ENCODE data around the gene SSTR3. TPM values are rescaled to one million over a fixed set of nuclear protein-coding genes. Genes with fewer than 3 reads are reported as not detected.
A peak's percentile ranks its signal among the peaks of the same experiment; 100 is the strongest.

SSTR3 gene
- total RNA-seq, 1 donor from 2014 or later, result not detected

DNA sequence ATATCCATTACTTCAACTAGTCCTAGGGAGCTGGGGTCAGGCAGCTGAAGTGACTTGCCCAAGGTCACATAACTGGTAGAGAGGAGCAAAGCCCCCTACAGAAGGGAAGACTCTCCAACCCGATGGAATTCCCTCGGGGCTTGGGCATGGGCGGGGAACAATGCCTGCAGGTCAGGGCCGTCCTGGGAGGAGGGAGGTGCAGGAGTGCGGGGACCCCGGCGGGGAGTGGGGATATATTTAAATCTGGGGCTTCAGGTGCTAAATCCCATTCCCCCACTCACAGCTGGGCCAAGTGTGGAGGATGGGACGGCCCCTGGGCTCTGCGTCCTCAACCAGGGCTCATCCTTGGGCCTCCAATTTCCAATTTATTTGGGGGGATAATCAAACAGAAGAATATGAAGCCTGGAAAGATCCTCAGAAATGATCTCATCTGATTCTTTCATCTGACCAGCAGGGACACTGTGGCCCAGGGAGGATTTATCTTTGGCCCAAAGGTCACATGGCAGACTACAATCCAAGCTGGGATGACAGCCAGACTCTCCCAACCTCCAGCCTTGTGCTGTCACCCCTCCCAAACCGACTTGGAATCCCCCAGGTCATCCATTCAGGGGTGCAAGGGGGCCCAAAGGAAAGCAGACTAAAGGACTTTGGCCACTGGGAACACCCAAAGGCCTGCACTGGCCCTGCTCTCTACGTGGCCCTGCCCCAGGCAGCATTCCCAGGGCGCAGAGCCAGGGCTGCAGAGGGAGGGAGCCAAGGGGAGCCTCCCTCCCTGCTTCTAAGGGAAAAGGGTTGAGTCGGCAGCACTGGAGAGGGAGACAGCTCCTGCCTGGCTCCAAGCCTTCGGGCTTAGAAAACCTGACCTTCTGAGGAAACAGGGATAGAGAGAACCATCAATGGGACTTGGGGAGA is 15.5 kb downstream of the SSTR3 start:
- peak; percentile 51 for DNase-seq

DNA sequence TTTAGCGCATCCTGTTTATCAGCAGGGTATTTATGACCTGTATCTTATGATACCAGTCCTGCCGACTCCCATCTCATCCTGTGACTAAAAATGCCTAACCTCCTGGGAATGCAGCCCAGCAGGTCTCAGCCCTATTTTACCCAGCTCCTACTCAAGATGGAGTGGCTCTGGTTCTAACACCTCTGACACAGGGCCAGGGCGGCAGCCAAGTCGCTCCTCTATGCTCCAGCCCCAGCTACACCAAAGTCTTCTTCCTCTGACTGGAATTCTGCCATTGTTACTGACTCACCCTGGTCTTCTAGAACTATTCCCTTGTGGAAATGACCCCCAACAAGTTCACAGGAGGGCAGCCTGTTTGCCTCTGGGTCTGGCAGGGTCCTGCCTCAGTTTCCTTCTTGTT is 16.4 kb downstream of the SSTR3 start:
- no peak for DNase-seq

DNA sequence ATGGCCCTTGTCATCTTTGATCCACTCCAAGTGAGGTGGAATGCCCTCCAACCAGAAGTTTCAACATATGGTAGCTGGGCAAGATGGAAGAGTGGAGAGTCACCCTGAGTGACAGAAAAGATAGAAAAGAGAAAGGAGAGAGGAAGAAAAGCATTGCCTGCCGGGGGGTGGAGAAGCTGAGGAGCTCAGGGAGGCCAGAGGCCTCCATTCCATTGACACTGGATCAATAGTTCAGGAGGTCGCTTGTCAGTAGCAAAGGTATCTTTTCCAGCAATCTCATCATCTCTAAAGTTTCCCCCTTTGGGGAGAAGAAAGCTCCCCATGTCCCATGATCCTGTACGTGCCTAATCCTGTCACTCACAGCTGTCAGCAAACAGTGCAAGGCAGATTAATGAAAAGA is 17.5 kb downstream of the SSTR3 start:
- no peak for DNase-seq

DNA sequence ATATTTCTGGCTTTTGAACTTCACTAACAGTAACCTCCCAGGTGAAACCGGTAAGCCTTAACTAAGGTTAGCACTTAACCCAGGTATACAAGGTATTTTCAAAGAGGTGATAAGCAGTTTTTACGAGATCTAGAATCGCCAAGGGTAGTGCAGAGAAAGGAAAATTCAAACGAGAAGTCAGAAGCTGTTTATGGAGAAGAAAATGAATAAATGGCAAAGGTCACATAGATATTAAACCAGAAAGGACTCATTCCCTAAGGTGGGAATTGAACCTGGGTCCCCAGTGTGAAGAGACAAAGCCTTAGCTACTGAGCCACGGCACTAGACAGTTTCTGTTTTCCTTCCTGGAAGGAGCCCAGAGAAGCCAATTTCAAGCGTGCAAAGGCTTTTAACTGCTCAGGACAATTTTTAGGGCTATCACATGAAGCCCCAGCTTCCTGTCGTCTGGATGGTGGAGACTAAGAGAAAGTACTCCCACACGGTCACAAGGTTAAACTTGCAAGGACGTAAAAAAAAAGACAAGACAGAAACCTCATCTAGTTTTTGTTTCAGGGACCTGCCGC is 18.6 kb downstream of the SSTR3 start:
- DNase-seq, result no peak

DNA sequence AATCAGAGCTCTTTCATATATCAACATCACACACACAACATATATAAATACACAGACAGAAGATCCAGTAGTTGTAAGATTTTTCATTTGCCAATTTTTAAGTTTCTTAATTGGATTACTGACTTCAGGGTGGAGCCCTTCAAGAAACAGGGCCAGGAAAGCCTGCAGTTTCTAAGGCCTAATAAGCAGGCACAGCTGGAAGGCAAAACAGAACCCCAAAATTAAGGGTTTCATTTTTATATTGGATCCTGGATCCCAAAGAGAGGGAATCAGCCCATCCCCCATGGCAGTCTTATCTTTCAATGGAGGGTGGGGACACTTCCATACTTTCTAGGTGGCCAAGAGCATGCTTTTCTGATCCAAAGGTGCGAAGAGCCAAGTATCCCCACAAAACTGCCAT is 19.5 kb downstream of the SSTR3 start:
- DNase-seq, result no peak

DNA sequence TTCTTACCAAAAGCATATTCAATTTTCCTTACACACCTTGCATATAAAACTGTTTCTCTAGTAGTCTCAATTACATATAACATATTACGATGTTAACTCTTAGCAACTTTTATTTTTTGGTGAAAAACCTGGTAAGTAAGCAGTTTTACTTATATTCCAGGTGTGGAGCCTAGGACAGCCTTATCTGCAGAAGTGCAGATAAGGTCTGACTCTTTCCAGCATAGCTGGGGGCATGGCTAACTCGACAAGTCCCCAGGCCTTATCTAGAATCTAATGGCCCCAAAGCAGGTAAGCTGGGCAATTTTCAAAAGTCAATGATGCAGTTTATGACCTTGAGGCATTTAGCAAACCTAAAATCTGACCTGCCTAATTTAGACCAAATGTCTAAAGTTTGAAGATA is 20.1 kb downstream of the SSTR3 start:
- no peak for DNase-seq

DNA sequence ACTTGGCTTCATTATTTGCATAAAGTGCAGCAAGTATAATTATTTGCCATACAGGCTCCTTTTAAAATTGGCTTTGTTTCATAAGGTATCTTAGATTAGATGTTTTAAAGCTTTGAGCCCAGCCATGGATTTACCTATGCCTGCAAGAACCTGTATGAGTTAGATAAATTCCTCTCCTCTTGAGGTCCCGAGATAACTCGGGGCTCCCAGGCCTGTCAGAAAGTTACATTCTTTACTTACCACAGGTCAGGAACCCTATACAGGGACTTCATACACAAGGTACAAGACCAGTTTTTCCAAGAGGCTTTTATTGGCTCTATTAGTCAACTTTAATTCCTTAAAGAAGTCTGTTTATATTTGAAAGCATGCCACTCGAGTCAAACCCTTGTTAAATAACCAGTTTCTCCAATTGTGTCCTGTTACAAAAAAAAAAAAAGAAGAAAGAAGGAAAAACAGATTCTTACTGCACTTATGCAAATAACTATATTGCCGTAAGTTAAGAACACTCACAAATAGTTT is 22.0 kb downstream of the SSTR3 start:
- DNase-seq, result no peak

DNA sequence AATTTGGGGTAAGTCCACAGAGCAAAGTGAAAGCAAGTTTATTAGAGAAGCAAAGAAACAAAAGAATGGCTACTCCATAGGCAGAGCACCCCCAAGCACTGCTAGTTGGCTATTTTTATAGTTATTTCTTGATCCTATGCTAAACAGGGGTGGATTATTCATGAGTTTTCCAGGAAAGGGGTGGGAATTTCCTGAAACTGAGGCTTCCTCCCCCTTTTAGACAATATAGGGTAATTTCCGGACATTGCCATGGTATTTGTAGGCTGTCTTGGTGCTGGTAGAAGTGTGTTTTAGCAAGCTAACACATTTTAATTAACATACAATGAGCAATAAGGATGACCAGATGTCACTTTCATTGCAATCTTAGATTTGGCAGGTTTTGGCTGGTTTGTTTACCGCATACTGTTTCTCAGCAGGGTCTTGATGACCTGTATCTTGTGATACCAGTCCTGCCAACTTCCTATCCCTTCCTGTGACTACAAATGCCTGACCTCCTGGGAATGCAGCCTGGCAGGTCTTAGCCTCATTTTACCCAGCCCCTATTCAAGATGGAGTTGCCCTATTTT is 23.3 kb downstream of the SSTR3 start:
- peak; percentile 68 for DNase-seq

DNA sequence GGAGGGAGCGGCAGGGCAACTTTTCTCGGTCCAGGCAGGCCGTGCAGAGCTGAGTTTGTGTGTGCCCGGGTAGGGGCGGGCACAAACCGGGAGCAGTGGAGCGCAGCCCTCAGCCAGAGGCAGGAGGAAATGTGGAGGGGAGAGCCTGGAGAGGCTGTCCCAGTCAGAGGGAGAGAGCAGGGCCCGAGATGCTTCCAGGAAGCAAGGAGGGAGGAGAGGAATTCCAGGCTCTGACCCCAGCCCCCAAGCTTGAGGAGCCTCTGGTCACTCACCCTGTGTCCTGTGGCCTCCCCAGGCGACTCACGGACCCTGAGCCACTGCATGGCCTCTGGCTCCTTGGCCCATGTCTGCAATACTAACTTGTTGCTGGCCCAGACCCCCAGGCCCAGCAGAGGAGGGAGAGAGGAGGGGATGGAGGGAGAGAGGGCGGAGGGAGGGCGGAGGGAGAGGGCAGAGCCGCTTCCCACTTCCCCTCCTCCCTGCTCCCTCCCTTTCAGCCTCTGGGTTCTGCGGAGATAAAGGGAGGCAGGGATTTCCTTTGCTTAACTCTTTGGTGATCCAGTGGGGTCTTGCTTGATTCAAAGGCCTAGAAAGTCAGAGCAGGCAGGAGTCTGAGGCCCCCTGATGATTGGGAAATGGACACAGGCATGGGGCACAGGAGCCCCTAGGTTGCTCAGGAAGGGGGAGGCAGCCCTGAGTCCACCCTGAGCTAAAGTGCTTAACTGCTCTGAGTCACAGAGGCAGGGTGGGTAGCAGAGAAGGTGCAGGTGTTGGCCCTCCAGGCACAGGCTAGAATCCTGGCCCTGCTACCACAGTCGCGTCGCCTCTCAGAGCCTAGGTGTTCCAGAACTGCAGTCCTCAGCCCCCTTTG is 24.2 kb downstream of the SSTR3 start, which contains the start of gene C1QTNF6:
Gene C1QTNF6 (minus strand): TSS at position 357 of the 871 bp plus-strand sequence. CDS start 34 bp downstream, at position 323.
- peak; percentile 76 for DNase-seq

DNA sequence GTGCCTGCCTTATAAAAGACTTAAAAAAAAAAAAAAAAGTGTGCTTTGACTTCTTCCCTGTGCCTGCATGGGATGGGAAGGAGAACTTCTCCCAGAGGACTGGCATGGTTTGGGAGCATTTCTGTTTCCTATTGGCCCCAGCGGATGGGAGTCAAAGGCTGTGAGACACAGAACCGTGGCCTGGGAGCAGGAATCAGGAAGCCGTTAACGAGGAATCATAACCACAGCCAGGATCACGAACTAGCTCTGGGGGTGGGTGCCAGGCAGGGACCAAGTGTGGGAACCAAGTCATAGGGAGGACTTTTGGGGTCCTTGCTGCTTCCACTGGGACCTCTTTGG is 24.8 kb downstream of the SSTR3 start:
- peak; percentile 67 for DNase-seq

DNA sequence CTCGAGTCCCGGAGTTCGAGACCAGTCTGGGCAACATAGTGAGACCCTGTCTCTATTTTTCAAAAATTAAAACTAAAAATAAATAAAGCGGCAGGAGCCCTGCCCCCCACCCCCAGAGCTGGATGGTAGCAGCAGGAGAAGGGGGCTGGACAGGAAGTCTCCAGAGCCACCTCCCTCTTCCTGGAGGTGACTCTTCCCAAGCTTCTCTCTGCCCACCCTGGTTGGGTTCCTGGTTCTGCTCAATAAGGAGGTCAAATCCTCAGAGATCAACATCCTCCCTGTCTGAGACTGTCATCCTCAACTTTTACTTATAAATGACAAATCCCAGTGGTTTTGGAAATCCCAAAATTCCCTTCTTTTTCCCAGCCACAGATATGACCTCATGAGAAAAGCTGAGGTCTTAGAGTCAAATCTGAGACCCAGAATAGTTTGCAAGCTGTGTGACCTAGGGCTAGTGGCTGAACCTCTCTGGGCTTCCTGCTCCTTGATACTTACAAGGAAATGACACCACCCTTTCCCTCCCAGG is 25.2 kb downstream of the SSTR3 start:
- no peak for DNase-seq

DNA sequence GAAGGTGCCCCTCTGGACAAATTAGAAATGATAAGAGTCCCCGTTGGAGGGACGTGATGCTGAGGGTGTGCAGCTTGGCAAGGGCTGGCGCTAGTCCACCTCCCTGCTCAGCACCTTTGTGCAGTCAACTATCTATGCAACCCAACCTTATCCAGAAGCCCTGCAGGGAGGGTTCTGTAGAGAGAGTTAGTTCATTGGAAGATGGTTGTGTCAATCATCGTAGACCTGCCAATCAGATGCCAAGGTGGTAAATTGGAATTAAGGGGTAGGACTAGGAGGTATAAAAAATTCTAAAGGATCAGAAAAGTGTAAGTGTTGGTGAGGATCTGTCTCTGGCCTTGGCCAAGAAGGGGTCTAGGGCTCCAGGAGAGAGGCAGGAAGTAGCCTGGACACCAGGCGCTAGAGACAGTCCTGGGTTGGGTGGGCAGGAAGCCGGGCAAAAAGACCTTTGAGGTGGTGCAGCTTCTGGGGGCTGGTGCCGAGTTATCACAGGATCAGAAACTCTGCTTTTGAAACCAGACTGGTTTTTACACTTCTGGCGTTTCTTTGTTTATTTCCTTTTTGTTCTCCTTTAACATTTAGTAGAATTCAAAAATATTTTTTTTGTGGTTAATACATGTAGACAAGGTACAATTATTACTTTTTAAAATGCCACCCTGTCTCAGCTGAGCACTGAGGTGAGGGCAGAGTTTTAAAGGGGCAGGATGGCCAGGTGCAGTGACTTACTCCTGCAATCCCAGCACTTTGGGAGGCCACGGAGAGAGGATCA is 25.9 kb downstream of the SSTR3 start:
- no peak for DNase-seq

DNA sequence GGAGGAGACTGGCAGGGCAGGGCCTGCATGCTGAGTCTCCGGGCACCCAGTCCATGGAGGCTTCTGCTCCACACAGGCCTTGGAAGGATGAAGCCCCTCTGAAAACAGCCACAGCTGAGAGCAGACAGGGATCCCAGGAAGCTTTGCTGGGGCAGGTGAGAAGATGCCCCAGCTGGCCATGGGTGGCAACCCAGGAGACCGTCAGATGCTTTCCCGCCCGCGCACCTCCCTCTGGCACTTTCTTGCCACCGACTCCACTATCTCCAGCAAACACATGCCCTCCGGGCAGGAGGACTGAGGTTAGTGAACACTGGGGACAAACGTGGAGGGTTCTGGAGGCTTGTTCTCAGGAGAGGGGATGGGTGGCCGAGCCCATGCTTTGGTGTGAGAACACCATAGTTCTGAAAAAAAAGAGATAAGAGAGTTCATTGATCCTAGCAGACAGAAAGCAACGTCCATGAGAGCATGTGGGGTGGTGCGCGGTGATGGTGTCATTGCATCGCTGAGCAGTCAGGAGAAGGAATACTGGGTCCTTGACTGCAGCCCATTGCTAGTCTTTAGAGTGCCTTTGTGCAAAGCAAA is 26.5 kb downstream of the SSTR3 start:
- no peak for DNase-seq

DNA sequence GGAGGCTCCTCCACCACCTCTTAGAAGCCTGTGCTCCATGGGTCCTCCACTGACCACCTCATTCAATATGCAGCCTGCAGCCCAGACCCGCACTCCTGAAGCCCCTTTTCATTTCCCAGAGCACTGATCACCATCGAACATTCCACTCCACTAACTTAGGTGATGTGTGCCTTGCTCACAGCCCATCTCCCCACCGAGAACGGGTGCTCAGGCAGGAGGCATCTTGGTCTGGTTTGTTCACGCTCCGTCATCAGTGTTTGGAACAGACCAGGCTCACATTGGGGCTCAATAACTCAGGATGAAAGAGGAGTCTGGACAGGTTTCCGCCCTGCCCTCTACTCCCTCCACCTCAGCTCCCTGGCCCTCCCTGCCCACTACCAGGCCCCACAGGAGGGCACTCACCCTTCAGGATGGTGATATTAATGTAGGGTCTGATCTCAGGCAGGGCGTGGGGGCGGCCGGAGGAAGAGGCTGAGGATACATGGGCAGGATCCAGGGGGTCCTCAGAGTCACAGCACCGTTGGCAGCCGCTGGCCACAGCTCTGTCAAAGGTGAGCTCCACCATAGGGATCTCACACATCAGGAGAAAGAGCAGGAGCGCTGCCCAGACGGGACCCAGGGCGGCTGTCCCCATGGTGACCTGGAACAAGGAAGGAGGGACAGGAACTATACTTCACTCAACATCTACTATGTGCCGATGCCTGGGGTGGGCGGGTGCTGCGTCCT is 27.3 kb downstream of the SSTR3 start:
- DNase-seq, result no peak

DNA sequence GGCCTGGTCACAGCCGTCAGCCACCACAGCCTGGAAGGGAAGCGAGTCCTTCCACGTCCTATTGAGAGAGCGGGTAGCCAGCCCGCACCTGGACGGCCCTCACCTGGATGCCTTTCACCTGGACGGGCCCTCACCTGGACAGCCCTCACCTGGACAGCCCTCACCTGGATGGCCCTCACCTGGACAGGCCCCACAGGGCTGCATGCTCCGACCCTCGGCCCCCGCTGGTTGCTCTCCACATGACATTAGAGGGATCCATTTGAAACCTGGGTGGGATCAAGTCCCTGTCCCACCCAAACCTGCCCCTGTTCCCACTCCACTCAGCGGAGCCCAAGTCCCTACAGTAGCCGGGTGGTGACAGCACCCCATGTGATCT is 27.9 kb downstream of the SSTR3 start:
- no peak for DNase-seq

DNA sequence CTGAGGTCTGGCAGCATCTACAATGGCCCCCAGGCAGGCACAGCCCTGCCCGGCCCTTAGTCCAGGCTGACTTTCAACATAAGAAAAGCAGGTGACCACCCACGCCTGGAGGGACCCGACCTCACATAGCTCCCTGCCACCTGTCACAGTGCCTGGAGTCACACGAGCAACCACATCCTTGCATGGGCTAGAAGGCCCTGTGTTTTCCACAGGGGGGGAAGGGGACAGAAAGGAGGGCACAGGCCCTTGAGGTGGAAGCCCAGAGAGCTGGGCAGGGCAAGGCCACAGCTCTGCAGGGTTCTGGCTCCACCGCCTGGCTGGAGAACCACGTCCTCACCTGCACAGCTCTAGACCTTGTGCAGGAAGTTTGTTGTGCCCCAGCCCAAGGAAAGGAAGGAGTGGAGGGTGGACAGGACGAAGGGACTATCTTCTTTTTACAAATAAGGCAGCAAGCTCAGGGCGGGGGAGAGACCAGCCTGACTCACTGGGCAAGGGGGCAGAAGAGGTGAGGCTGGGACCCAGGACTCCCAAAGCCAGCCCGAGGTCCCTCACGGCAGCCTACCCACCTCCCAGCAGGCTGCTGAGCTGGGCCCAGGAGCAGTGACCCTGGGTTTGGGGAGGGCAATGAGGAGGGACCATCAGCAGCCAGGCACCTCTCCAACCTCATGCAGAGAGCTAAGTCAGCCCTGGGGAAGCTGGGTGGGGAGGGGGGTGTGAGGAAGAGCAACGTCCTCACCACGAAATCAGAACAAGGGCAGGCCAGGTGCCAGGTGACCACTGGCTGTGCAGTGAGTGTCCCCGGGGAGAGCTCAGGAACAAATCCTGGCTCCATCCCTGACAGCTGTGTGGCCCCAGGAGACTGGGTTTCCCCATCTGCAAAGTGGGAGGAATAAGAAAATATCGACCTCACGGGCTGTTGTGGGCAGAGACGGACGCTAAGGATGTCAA is 28.6 kb downstream of the SSTR3 start:
- DNase-seq, result no peak

DNA sequence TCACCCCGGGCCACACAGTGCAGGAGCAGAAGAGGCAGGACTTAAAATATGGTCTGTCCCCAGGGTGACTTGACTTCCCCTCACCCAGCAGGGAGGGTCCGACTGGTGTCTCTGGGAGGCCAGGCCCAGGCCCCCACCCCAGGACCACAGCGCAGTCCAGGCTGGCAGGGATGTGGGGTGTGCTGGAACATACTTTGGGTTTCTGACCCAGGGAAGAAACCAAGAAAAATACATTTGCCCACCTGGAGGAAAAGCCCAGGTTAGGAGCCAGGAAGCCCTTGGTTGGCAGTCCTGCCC is 29.4 kb downstream of the SSTR3 start:
- no peak for DNase-seq

DNA sequence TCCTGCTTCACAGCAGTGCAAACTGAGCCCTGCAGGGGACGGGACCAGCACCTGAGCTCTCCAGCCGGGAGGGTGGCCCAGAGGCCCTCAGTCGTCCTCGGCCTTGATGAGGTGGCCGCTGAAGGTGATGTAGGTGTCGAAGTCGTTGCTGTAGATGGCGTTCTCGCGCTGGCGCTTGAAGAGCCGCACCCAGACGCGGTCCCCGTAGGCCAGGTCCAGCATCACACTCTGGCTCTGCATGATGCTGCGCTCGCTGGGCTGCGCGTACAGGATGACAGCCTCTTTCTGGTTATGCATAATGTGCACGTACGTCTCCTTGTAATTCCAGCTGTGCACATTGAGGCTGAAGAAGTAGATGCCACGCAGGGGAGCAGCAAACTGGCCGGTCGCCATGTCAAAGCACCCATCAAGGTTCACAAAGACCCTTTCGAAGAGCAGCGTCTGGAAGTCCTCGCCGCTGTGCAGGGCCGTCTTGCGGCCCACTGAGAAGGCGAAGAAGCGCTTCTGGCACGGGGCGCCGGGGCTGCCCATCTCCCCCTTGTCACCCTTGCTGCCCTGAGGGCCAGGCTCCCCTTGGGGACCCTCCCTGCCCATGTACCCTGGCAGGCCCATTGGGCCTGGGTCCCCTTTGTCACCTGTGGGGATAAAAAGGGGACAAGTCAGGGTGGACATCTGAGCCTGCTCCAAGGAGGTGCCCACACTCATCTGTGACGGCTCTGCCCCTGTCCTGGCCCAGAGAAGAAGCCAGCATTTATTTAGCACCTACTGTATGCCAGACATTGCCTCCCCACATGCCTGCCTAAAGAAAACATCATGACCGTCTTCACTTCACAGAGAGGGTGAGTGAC is 30.0 kb downstream of the SSTR3 start:
- no peak for DNase-seq
